Stomach (tissue), 9 donors: Measurements from ENCODE around the gene ZC3H12D. TPM values are rescaled to one million over a fixed set of nuclear protein-coding genes. Genes with fewer than 3 reads are reported as not detected.

Source experiments
- DNase-seq, 2 donors: peaks; one replicate each; pipeline versions ENCODE4 v3.0.0 to v3.0.0-alpha.2; 2013 to 2019
- H3K27ac ChIP-seq, 5 donors: fragments of 200-600 bp in 4 of 5; sonication (generic) in 4 of 5; one replicate each; pipeline ENCODE4 v1.5.1; 2013 to 2019; ENCODE audit warnings: mild to moderate bottlenecking in 1 of 5, moderate library complexity in 1 of 5
- H3K27me3 ChIP-seq, 3 donors: fragments of 200-600 bp; sonication (generic); one replicate each; pipeline ENCODE4 v1.5.1; 2017 to 2019; ENCODE audit warnings: mixed run types in 1 of 3
- H3K36me3 ChIP-seq, 4 donors: fragments of 200-600 bp; sonication (generic); 1 replicate in 3 of 4; 2 replicates in 1 of 4; pipeline ENCODE4 v1.5.1; 2016 to 2019
- H3K4me1 ChIP-seq, 4 donors: fragments of 200-600 bp; sonication (generic); one replicate each; pipeline ENCODE4 v1.5.1; 2016 to 2019
- H3K4me3 ChIP-seq, 4 donors: fragments of 200-600 bp; sonication (generic) in 3 of 4; one replicate each; pipeline ENCODE4 v1.5.1; 2016 to 2019; ENCODE audit warnings: mild to moderate bottlenecking in 1 of 4
- H3K9me3 ChIP-seq, 4 donors: fragments of 200-600 bp; sonication (generic); one replicate each; pipeline ENCODE4 v1.5.1; 2016 to 2019
- EP300 ChIP-seq: sonication (generic); formaldehyde crosslinking; IDR thresholded peaks from one replicate; pipeline ENCODE4 v1.6.1; 2017; ENCODE audit warnings: antibody characterized with exemption
- POLR2A ChIP-seq, 4 donors: fragments of 450-650 bp; IDR thresholded peaks; one replicate each; pipeline ENCODE4 v1.6.1; 2016; ENCODE audit warnings: antibody characterized with exemption in 4 of 4, control low read depth in 2 of 4, mild to moderate bottlenecking in 1 of 4, moderate library complexity in 1 of 4
- POLR2AphosphoS5 ChIP-seq, 3 donors: sonication (generic); formaldehyde crosslinking; IDR thresholded peaks; one replicate each; pipeline ENCODE4 v1.6.1; 2016; ENCODE audit warnings: antibody characterized with exemption in 3 of 3
- WGBS, 5 donors: extraction: QIAGEN DNeasy Blood & Tissue Kit in 3 of 5; methylation state at CpG; one replicate each; pipeline versions ENCODE4 v1.1.5 to v1.1.7; 2013 to 2018; 5-methylcytosine and 5-hydroxymethylcytosine counted together
- intact Hi-C: fragments of 100-400 bp; cut with DNase I; formaldehyde crosslinking; loops from one replicate; pipeline ENCODE4 v1.15.1; 2023; ENCODE audit warnings: low total_unique reads
- polyA plus RNA-seq, 3 donors: library from polyadenylated mRNA; stranded (reverse); fragments of 200-250 nt; gene quantifications; one replicate each; pipeline ENCODE4 v1.2.3, GENCODE V29; 2013
- total RNA-seq, 5 donors: library from RNA; depleted of rRNA; stranded (reverse); fragments of >200 nt; gene quantifications; one replicate each; pipeline versions ENCODE4 v1.1.0 to v1.2.3, GENCODE V29; 2014 to 2016
- TF ChIP-seq, protein P1 (sequence below), 7 experiments: fragments of 450-650 bp in 4 of 7; fragments of 200-600 bp in 3 of 7; sonication (generic) in 3 of 7; IDR thresholded peaks; one replicate each; pipeline ENCODE4 v1.5.1; 2016 to 2019; ENCODE audit warnings: antibody characterized with exemption in 7 of 7, control low read depth in 2 of 7, mild to moderate bottlenecking in 1 of 7
- donor health status: healthy with polysubstance abuse.
- donor health status: Bipolar disorder and iron deficiency.
- donor health status: healthy.

The ZC3H12D gene
- total and polyA plus RNA-seq, 8 donors = 0.31 to 2.2 (median 0.85) TPM; not detected in 3

DNA sequence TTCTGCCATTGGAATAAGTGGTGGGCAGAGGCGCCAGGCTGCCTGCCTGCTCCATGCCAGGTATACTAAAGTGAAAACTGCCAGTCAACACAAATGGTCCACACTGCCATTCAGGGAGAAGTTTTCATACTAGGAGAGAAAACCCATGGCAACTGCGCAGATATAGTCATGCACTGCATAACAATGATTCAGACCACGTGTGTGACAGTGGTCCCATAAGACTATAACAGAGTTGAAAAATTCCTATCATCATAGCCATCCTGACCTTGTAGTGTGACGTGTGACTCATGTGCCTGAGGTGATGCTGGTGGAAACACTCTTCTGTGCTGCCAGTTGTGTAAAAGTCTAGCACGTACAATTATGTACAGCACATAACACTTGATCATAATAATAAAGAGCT, 25.1 kb downstream of the ZC3H12D start:
- no peaks in the 10 kb centered on the region for H3K36me3 ChIP-seq
- H3K9me3 ChIP-seq = no peaks in the 10 kb centered on the region
- no peaks in the 10 kb centered on the region for H3K27me3 ChIP-seq
- intact Hi-C loops = no loop called here
- no peak overlapping the region for H3K27ac ChIP-seq
- TF ChIP-seq POLR2AphosphoS5 (IDR thresholded peaks at IDR 0.05) = no peak
- no peak for DNase-seq
- H3K4me3 ChIP-seq = no peak overlapping the region
- 72 to 93% (median 81%) methylated on average over 5 of the region's 5 CpGs for WGBS, 5 donors
- peaks cover 17 to 28% (median 20%) of the 10 kb centered on the region in 4 donors for H3K4me1 ChIP-seq

DNA sequence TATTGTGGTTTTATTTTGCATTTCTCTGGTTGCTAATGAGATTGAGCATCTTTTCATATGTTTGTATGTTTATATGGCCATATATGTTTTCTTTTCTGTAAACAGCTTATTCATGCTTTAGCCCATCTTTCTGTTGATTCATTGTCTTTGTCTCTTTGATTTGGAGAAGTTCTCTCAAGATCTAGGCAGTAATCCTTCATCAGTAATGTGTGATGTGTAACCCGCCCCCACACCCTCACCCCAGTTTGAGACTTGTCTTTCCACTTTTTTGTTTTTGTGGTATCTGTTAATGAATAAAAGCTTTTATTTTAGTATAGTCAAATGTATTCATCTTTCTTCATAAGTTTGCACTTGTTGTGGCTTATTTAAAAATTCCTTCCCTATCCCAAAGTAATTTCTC, 26.0 kb downstream of the ZC3H12D start:
- 83 to 97% (median 90%) methylated on average over 1 of the region's 1 CpG for WGBS, 5 donors
- DNase-seq = no peak
- H3K4me1 ChIP-seq = peaks cover 19 to 28% (median 20%) of the 10 kb centered on the region in 4 donors
- no peaks in the 10 kb centered on the region for H3K36me3 ChIP-seq
- H3K9me3 ChIP-seq = no peaks in the 10 kb centered on the region
- no peaks in the 10 kb centered on the region for H3K27me3 ChIP-seq
- intact Hi-C loops = no loop called here
- no peak for TF ChIP-seq POLR2AphosphoS5 (IDR thresholded peaks at IDR 0.05)
- TF ChIP-seq, protein P1, sequence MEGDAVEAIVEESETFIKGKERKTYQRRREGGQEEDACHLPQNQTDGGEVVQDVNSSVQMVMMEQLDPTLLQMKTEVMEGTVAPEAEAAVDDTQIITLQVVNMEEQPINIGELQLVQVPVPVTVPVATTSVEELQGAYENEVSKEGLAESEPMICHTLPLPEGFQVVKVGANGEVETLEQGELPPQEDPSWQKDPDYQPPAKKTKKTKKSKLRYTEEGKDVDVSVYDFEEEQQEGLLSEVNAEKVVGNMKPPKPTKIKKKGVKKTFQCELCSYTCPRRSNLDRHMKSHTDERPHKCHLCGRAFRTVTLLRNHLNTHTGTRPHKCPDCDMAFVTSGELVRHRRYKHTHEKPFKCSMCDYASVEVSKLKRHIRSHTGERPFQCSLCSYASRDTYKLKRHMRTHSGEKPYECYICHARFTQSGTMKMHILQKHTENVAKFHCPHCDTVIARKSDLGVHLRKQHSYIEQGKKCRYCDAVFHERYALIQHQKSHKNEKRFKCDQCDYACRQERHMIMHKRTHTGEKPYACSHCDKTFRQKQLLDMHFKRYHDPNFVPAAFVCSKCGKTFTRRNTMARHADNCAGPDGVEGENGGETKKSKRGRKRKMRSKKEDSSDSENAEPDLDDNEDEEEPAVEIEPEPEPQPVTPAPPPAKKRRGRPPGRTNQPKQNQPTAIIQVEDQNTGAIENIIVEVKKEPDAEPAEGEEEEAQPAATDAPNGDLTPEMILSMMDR (IDR thresholded peaks at IDR 0.05) = no peak
- no peak for TF ChIP-seq POLR2A (IDR thresholded peaks at IDR 0.05)
- no peak for TF ChIP-seq EP300
- H3K27ac ChIP-seq = no peak overlapping the region
- no peak overlapping the region for H3K4me3 ChIP-seq

DNA sequence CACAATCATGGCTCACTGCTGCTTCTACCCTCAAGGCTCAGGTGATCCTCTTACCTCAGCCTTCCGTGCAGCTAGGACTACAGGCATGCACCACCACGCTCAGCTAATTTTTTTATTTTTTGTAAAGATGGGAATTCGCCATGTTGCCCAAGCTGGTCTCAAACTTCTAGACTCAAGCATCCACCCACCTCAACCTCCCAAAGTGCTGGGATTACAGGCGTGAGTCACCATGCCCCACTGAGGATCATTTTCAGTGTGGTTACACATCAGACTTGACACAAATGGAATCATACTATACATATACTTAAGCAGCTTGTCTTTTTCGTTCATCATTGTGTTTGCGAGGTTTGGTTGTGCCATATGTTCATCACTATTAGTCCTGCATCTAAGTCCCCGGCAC, 26.6 kb downstream of the ZC3H12D start:
- WGBS, 5 donors = 94 to 97% (median 95%) methylated on average over 7 of the region's 7 CpGs
- peaks cover 19 to 33% (median 23%) of the 10 kb centered on the region in 4 donors for H3K4me1 ChIP-seq
- no peaks in the 10 kb centered on the region for H3K9me3 ChIP-seq
- no peaks in the 10 kb centered on the region for H3K27me3 ChIP-seq
- no peak for TF ChIP-seq POLR2A (IDR thresholded peaks at IDR 0.05)
- TF ChIP-seq EP300 = no peak
- TF ChIP-seq POLR2AphosphoS5 (IDR thresholded peaks at IDR 0.05) = no peak
- TF ChIP-seq, protein P1 (IDR thresholded peaks at IDR 0.05) = no peak
- no peaks in the 10 kb centered on the region for H3K36me3 ChIP-seq
- no peak for DNase-seq
- no peak overlapping the region for H3K4me3 ChIP-seq
- intact Hi-C loops = no loop called here
- H3K27ac ChIP-seq = no peak overlapping the region

DNA sequence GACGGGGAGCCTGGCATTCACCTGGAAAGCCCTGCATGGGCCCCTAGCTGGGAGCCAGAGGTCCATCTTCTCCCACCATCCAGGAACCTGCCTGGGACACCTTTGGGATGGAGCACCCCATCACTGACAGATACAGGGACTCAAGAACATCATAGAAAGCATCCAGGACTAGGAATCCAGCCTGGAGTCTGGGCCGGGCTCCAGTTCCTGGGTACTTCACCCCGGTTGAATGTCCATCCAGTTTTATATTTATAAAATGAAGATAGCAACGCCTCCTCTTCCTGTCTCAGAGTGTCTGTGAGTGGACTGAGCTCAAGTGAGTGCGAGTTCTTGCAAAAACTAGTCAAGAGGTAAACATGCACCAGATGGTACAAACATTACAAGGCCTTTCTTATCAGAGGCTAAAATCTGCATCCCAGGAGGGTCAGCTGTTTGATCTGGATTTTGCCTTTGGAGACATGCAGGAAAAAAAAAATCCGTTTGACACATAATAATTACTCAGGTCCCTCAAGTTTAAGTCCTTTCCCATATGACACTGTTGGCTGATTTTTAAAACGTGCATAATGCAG, 27.4 kb downstream of the ZC3H12D start:
- H3K9me3 ChIP-seq = no peaks in the 10 kb centered on the region
- H3K36me3 ChIP-seq = no peaks in the 10 kb centered on the region
- peaks cover 19 to 33% (median 25%) of the 10 kb centered on the region in 4 donors for H3K4me1 ChIP-seq
- 61 to 73% (median 68%) methylated on average over 7 of the region's 7 CpGs for WGBS, 5 donors
- DNase-seq = no peak
- no peak overlapping the region for H3K27ac ChIP-seq
- no peaks in the 10 kb centered on the region for H3K27me3 ChIP-seq
- intact Hi-C loops = no loop called here
- TF ChIP-seq EP300 = no peak
- TF ChIP-seq, protein P1 (IDR thresholded peaks at IDR 0.05) = no peak
- no peak for TF ChIP-seq POLR2A (IDR thresholded peaks at IDR 0.05)
- TF ChIP-seq POLR2AphosphoS5 (IDR thresholded peaks at IDR 0.05) = no peak
- H3K4me3 ChIP-seq = no peak overlapping the region

DNA sequence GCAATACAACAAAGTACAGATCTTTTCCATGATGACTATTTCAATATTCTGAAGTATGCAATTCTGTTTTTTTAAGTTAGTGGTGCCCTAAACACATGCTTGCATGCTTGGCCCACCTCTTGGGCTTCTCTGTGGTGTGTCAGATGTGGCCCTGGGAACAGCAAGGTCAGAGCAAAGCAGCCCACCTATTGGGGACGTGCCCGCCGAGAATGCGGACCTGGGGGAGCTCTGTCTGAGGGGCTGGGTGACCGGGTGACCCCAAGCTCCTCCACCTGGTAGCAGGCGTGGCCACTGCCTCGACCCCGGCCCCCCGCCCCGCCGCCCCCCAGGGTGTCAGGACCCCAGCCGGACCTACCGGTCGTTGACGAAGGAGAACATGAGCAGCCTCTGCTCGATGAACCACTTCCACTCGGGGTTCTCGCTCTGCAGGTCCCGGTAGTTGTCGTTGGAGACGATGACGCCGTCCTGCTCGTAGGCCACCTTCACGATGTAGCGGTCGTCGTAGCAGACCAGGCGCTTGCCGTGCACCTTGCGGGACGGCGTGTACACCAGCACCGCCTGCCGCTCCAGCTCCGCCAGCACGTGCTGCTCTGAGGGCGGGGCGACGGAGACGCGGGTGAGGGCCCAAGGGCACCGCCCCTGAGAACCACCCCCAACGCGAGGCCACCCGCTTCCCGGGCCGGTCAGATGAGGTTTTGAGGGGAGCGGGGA, 28.3 kb downstream of the ZC3H12D start:
- H3K27me3 ChIP-seq = peaks cover 0 to 2% (median 1%) of the 10 kb centered on the region in 3 donors
- TF ChIP-seq, protein P1 (IDR thresholded peaks at IDR 0.05) = no peak
- TF ChIP-seq POLR2AphosphoS5 (IDR thresholded peaks at IDR 0.05) (no peak), POLR2A (IDR thresholded peaks at IDR 0.05) (no peak), EP300 (no peak)
- H3K4me3 ChIP-seq = no peak overlapping the region
- 81 to 93% (median 83%) methylated on average over 38 to 49 of the region's 49 CpGs for WGBS, 5 donors
- no peaks in the 10 kb centered on the region for H3K9me3 ChIP-seq
- intact Hi-C loops = no loop called here
- H3K36me3 ChIP-seq = no peaks in the 10 kb centered on the region
- H3K27ac ChIP-seq = no peak overlapping the region
- H3K4me1 ChIP-seq = peaks cover 21 to 32% (median 30%) of the 10 kb centered on the region in 4 donors
- no peak for DNase-seq
